HCT116 (cell line): ENCODE results near the gene TP53RK.

Experiments used
- CTCF ChIP-seq, 3 experiments: fragments of 200-600 bp in 1 of 3; sonication (generic) in 1 of 3; IDR thresholded peaks in 2 of 3; conservative IDR thresholded peaks in 1 of 3; 2 replicates each; pipeline ENCODE4 v1.5.1; 2012 to 2017; ENCODE audit warnings: low read depth in 2 of 3, low read length in 2 of 3, antibody characterized with exemption in 1 of 3, borderline replicate concordance in 1 of 3, control low read depth in 1 of 3, mild to moderate bottlenecking in 1 of 3, mixed read lengths in 1 of 3, mixed run types in 1 of 3, moderate library complexity in 1 of 3; ENCODE audit not compliant: insufficient read depth in 1 of 3
- ELF1 ChIP-seq: IDR thresholded peaks from 2 replicates; pipeline ENCODE4 v1.6.1; 2012; ENCODE audit warnings: low read depth, borderline replicate concordance
- EZH2 ChIP-seq: fragments of 200-600 bp; sonication (generic); IDR thresholded peaks from 2 replicates; pipeline ENCODE4 v1.6.1; 2017; ENCODE audit warnings: antibody characterized with exemption, mixed run types
- EZH2phosphoT487 ChIP-seq: fragments of 200-600 bp; IDR thresholded peaks from 2 replicates; pipeline ENCODE4 v1.6.1; 2018; ENCODE audit warnings: antibody characterized with exemption, borderline replicate concordance
- POLR2A ChIP-seq: IDR thresholded peaks from 2 replicates; pipeline ENCODE4 v1.7.0; 2011; ENCODE audit warnings: borderline replicate concordance; ENCODE audit not compliant: insufficient read depth, insufficient read length; ENCODE audit errors: extremely low read depth
- POLR2AphosphoS5 ChIP-seq: IDR thresholded peaks from 2 replicates; pipeline ENCODE4 v1.6.1; 2011; ENCODE audit warnings: mild to moderate bottlenecking, low read depth, low read length, moderate library complexity
- REST ChIP-seq: IDR thresholded peaks from 2 replicates; pipeline ENCODE4 v1.6.1; 2012; ENCODE audit warnings: low read depth
- SP1 ChIP-seq: IDR thresholded peaks from 2 replicates; pipeline ENCODE4 v1.6.1; 2012; ENCODE audit warnings: low read depth
- TCF7L2 ChIP-seq: IDR thresholded peaks from 2 replicates; pipeline ENCODE4 v1.7.0; 2011; ENCODE audit warnings: borderline replicate concordance, inconsistent platforms; ENCODE audit not compliant: insufficient read depth, insufficient read length; ENCODE audit errors: extremely low read depth
- YY1 ChIP-seq: IDR thresholded peaks from 2 replicates; pipeline ENCODE4 v1.6.1; 2011; ENCODE audit warnings: low read length, low read depth, moderate library complexity, mild to moderate bottlenecking; ENCODE audit not compliant: insufficient replicate concordance; ENCODE audit errors: extremely low read depth

- no peak for TF ChIP-seq EZH2phosphoT487
- no peak for TF ChIP-seq CTCF (IDR thresholded peaks at IDR 0.05 in 2 of 3, conservative IDR thresholded peaks at IDR 0.05 in 1 of 3; ENCODE audit: borderline replicate concordance in 1 of 3, insufficient read depth in 1 of 3, low read depth in 2 of 3, low read length in 2 of 3)
- TF ChIP-seq YY1: no peak
- TF ChIP-seq SP1: no peak
- TF ChIP-seq POLR2A: no peak
- no peak for TF ChIP-seq REST
- no peak for TF ChIP-seq TCF7L2
- no peak for TF ChIP-seq POLR2AphosphoS5
- TF ChIP-seq EZH2: no peak
- no peak for TF ChIP-seq ELF1
Measured at GRCh38 chr20:46703435-46703834, 14.2 kb upstream of the TP53RK start.
